PC-9 (cell line): ENCODE measurements around the gene LEP.

Experiments used
- CTCF ChIP-seq: fragments of 200-600 bp; sonication (generic); conservative IDR thresholded peaks from 2 replicates; pipeline ENCODE4 v1.6.1; 2017; ENCODE audit warnings: mixed run types, antibody characterized with exemption, mild to moderate bottlenecking, moderate library complexity
- EZH2 ChIP-seq: fragments of 200-600 bp; sonication (generic); IDR thresholded peaks from 2 replicates; pipeline ENCODE4 v1.8.0; 2017; ENCODE audit warnings: antibody characterized with exemption, low read depth

- TF ChIP-seq CTCF = no peak
- TF ChIP-seq EZH2 = no peak
Observed at GRCh38 chr7:128226132-128226980, 14.7 kb upstream of the LEP start.
